Ovary (tissue), 9 donors: Measurements from ENCODE around the gene GOLGA3. TPM values are rescaled to one million over a fixed set of nuclear protein-coding genes. Genes with fewer than 3 reads are reported as not detected.
"Not testable (repeated sequence)": the region's sequence is repeated elsewhere in the genome, so short reads cannot be mapped to it uniquely, and the experiment has no call there.

Experiments
- DNase-seq, 5 donors: peaks; one replicate each; pipeline ENCODE4 v3.0.0-alpha.2; 2019 to 2020
- H3K27ac ChIP-seq, 2 donors: fragments of 200-600 bp; one replicate each; pipeline versions ENCODE4 v1.5.1 to v1.8.0; 2019 to 2022
- H3K27me3 ChIP-seq: fragments of 200-600 bp; one replicate; pipeline ENCODE4 v1.8.0; 2022
- H3K36me3 ChIP-seq: fragments of 200-600 bp; sonication (generic); one replicate; pipeline ENCODE4 v1.5.1; 2019
- H3K4me1 ChIP-seq: one replicate; pipeline ENCODE4 v1.8.1; 2013; ENCODE audit warnings: mild to moderate bottlenecking, moderate library complexity; ENCODE audit not compliant: insufficient read depth
- H3K4me3 ChIP-seq: fragments of 200-600 bp; sonication (generic); one replicate; pipeline ENCODE4 v1.5.1; 2017
- H3K9me3 ChIP-seq, 2 donors: fragments of 200-600 bp in 1 of 2; sonication (generic) in 1 of 2; one replicate each; pipeline versions ENCODE4 v1.5.1 to v1.8.1; 2013 to 2019; ENCODE audit warnings: mild to moderate bottlenecking in 1 of 2, moderate library complexity in 1 of 2
- CTCF ChIP-seq, 3 donors: fragments of 450-650 bp in 2 of 3; fragments of 200-600 bp in 1 of 3; IDR thresholded peaks; one replicate each; pipeline versions ENCODE4 v1.5.1 to v1.8.0; 2016 to 2022; ENCODE audit warnings: antibody characterized with exemption in 3 of 3, mild to moderate bottlenecking in 1 of 3
- EP300 ChIP-seq: sonication (generic); formaldehyde crosslinking; IDR thresholded peaks from one replicate; pipeline ENCODE4 v1.6.1; 2017; ENCODE audit warnings: antibody characterized with exemption
- POLR2A ChIP-seq: fragments of 450-650 bp; IDR thresholded peaks from one replicate; pipeline ENCODE4 v1.6.1; 2017; ENCODE audit warnings: antibody characterized with exemption, mild to moderate bottlenecking, moderate library complexity
- WGBS, 3 donors: extraction: QIAGEN DNeasy Blood & Tissue Kit in 1 of 3; methylation state at CpG; one replicate each; pipeline versions ENCODE4 v1.1.5 to v1.1.7; 2013 to 2017; 5-methylcytosine and 5-hydroxymethylcytosine counted together
- intact Hi-C, 4 donors: fragments of 100-400 bp; cut with DNase I; formaldehyde crosslinking; loops; one replicate each; pipeline versions ENCODE4 v1.11.0 to v1.15.1; 2022 to 2023
- polyA plus RNA-seq, 2 donors: library from polyadenylated mRNA; stranded (reverse); fragments of 200-250 nt in 1 of 2; fragments of 350-450 nt in 1 of 2; fragmentation: Illumina TruSeq in 1 of 2; extraction: RNeasy Lipid Tissue Mini Kit (QIAGEN cat#74804) in 1 of 2; gene quantifications; one replicate each; pipeline ENCODE4 v1.2.3, GENCODE V29; 2013 to 2014
- total RNA-seq, 7 donors: library from RNA; depleted of rRNA in 2 of 7; stranded (reverse); fragments of >200 nt in 2 of 7; fragmentation: NEBNext Ultra II Directional in 3 of 7; extraction: Animal tissue kit (Norgen Biotek cat#: 25700) in 3 of 7; gene quantifications; one replicate each; pipeline versions ENCODE4 v1.1.0 to v1.2.4, GENCODE V29; 2016 to 2023
- donor health status: DM: no; HTN: no; CAD: no; lungs with moderate emphysema.
- donor health status: DM: no; HTN: no; CAD: no.
- donor health status: Bipolar disorder and iron deficiency.
- donor health status: DM: yes; HTN: yes; CAD: no.
- donor health status: DM: no; HTN: no; CAD: no.
- donor health status: DM: yes; HTN: yes; CAD: no.

The GOLGA3 gene
- total and polyA plus RNA-seq, 9 donors, result 14.4 to 76.0 (median 50.9) TPM

GRCh38 chr12:132803125-132803524 is 25.5 kb downstream of the GOLGA3 start:
- no peaks in the 10 kb centered on the region for H3K36me3 ChIP-seq
- 90 to 95% (median 90%) methylated on average over 14 of the region's 14 CpGs for WGBS, 3 donors

DNA sequence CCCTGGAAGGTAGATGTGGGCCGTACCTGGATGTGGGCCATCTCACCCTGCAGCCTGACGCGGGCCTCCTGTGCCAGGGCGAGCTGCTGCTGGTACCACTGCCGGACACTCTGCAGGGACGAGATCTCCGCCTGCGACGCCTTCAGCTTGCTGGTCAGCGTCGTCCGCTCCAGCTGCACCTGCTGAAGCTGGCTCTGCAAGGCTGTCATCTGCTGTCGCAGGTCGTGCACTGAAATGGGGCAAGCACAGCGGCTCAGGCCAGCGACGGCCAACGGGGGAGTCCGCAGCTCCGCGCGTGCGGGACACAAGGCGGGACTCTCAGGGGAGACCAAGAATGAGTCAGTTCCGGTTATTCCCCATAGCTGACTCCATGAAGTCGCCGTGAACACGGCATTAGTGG is 26.9 kb downstream of the GOLGA3 start:
- no peaks in the 10 kb centered on the region for H3K4me1 ChIP-seq
- H3K36me3 ChIP-seq, result no peaks in the 10 kb centered on the region
- intact Hi-C loops, result no loop called here
- no peak for DNase-seq
- no peak overlapping the region for H3K4me3 ChIP-seq
- WGBS, 3 donors, result 90 to 94% (median 93%) methylated on average over 28 of the region's 28 CpGs
- TF ChIP-seq POLR2A (no peak), EP300 (no peak)
- H3K27ac ChIP-seq, result no peak overlapping the region
- H3K9me3 ChIP-seq, result no peaks in the 10 kb centered on the region
- H3K27me3 ChIP-seq, result no peaks in the 10 kb centered on the region

More at GRCh38 chr12:132803125-132803524, 25.5 kb downstream of the GOLGA3 start:
- no peak for DNase-seq
- H3K27ac ChIP-seq, result no peak overlapping the region
- intact Hi-C loops, result no loop called here
- no peaks in the 10 kb centered on the region for H3K4me1 ChIP-seq
- H3K4me3 ChIP-seq, result no peak overlapping the region
- no peaks in the 10 kb centered on the region for H3K9me3 ChIP-seq
- TF ChIP-seq POLR2A, result no peak
- no peak for TF ChIP-seq EP300
- no peak for TF ChIP-seq CTCF (IDR thresholded peaks at IDR 0.05)
- no peaks in the 10 kb centered on the region for H3K27me3 ChIP-seq

DNA sequence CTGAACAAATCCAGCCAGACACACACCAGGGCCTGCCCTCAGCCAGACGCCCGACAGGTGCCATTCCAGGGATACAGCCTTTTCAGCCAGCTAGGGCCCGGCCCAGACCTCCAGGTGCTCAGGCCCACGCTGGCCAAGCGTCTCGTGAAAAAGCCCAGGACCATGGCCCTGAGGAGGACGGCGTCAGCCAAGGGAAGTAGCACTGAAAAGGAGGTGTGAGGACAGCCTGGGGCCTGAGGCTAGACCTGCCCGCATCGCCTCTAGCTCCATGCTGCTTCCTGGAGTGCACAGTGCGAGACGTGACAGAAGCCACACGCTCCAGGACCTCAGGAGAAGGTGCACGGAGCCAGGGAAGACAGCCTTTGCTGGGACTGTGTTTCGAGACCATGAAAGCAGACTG is 29.8 kb downstream of the GOLGA3 start:
- Histone ChIP-seq H3K4me3 (no peak overlapping the region), H3K27me3 (no peaks in the 10 kb centered on the region), H3K27ac (no peak overlapping the region), H3K36me3 (no peaks in the 10 kb centered on the region), H3K4me1 (no peaks in the 10 kb centered on the region), H3K9me3 (no peaks in the 10 kb centered on the region)
- TF ChIP-seq EP300, result no peak
- TF ChIP-seq CTCF (IDR thresholded peaks at IDR 0.05), result no peak
- intact Hi-C loops, result no loop called here
- no peak for DNase-seq
- 89 to 90% (median 89%) methylated on average over 14 to 15 of the region's 15 CpGs for WGBS, 3 donors

DNA sequence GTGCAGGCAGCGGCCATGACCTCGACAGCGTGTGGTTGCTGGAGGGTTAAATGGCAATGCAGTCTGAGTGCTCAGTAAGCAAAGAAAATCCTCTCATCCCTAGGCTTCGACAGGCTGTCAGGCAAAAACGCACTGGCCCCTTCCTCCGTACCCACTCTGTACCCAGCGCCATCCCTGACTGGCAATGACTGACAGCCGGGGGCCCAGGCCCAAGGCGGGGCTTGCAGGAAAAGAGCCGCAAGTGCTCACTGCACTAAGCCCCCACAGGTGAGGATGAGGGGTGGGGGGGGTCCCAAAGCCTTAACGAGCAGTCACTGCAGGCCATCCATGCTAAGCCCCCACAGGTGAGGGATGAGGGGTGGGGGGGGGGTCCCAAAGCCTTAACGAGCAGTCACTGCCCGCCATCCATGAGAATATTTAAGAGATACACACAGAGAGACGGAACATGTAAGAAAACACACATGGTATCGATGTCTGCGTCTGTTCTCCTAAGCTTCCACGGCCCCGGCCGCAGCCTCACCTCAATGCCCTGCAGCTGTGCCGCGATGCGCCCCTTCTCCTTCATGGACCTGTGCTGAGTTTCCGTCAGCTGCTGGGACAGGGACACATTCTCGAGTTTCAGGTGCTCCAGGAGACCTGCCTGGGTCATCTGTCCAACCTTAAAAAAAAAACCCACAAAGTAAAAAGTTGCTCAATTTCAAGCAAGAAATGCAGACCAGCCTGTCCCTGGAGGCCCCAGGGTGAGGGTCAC is 30.7 kb downstream of the GOLGA3 start:
- H3K4me3 ChIP-seq, result no peak overlapping the region
- no peaks in the 10 kb centered on the region for H3K4me1 ChIP-seq
- intact Hi-C loops, result no loop called here
- H3K27me3 ChIP-seq, result no peaks in the 10 kb centered on the region
- no peaks in the 10 kb centered on the region for H3K36me3 ChIP-seq
- no peak overlapping the region for H3K27ac ChIP-seq
- 87 to 90% (median 89%) methylated on average over 23 to 24 of the region's 24 CpGs for WGBS, 3 donors
- no peak for TF ChIP-seq POLR2A
- TF ChIP-seq CTCF (IDR thresholded peaks at IDR 0.05), result no peak
- no peak for TF ChIP-seq EP300
- H3K9me3 ChIP-seq, result no peaks in the 10 kb centered on the region
- no peak for DNase-seq

GRCh38 chr12:132795847-132796246 is 32.8 kb downstream of the GOLGA3 start:
- Histone ChIP-seq H3K4me3 (no peak overlapping the region), H3K27ac (no peak overlapping the region), H3K36me3 (no peaks in the 10 kb centered on the region), H3K9me3 (no peaks in the 10 kb centered on the region), H3K4me1 (no peaks in the 10 kb centered on the region), H3K27me3 (no peaks in the 10 kb centered on the region)
- TF ChIP-seq POLR2A (no peak), CTCF (IDR thresholded peaks at IDR 0.05) (no peak), EP300 (no peak)
- no peak for DNase-seq
- WGBS, 3 donors, result 91 to 95% (median 94%) methylated on average over 14 of the region's 14 CpGs
- intact Hi-C loops, result no loop called here

DNA sequence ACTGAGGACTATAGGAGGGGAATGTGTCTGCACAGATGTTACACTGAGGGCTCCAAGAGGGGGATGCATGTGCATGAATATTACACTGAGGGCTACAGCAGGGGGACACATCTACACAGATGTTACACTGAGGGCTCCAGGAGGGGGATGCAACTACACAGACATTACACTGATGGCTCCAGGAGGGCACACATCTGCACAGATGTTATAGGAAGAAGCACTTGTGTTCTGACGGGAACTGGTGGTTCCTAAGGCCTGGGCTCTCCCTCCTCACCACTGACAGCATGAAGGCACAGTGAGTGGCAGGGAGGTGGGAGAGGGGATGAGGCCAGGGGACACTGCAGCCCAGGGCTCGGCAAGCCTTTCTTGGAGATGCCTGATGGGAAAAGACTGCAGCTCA is 36.7 kb downstream of the GOLGA3 start:
- H3K27ac ChIP-seq, H3K9me3 ChIP-seq, DNase-seq, H3K36me3 ChIP-seq, intact Hi-C loops, H3K27me3 ChIP-seq, H3K4me1 ChIP-seq, H3K4me3 ChIP-seq: not testable (repeated sequence)
- WGBS, 3 donors, result 97 to 100% (median 97%) methylated on average over 2 of the region's 2 CpGs
